CD4-positive, alpha-beta memory T cell (primary cell): ENCODE measurements around the gene MIB1. TPM values are rescaled to one million over a fixed set of nuclear protein-coding genes. Genes with fewer than 3 reads are reported as not detected.

Experiments
- CTCF ChIA-PET: fragments of 350-600 bp; sonication (Branson Sonifier 250); formaldehyde crosslinking; loops from one replicate; lab custom pipeline; 2021; ENCODE audit warnings: inconsistent platforms; ENCODE audit not compliant: partially characterized antibody; lab: Charles Lee
- POLR2A ChIA-PET: fragments of 350-600 bp; sonication (Branson Sonifier 250); formaldehyde crosslinking; loops from one replicate; lab custom pipeline; 2021; ENCODE audit not compliant: partially characterized antibody; lab: Charles Lee
- DNase-seq, 5 donors: peaks; one replicate each; pipeline versions ENCODE4 v3.0.0 to v3.0.0-alpha.2; 2020 to 2022; ENCODE audit warnings: mixed read lengths in 1 of 5
- H3K27ac ChIP-seq: one replicate; pipeline ENCODE4 v1.7.0; 2013; ENCODE audit warnings: low read depth, low read length
- H3K27me3 ChIP-seq: 2 replicates; pipeline ENCODE4 v1.7.0; 2013; ENCODE audit warnings: mild to moderate bottlenecking, low read length, moderate library complexity; ENCODE audit not compliant: insufficient read depth
- H3K36me3 ChIP-seq: 2 replicates; pipeline ENCODE4 v1.7.0; 2013; ENCODE audit warnings: mild to moderate bottlenecking, low read length, moderate library complexity; ENCODE audit not compliant: insufficient read depth
- H3K4me1 ChIP-seq: 2 replicates; pipeline ENCODE4 v1.7.0; 2013; ENCODE audit warnings: mild to moderate bottlenecking, low read length, moderate library complexity; ENCODE audit not compliant: insufficient read depth
- H3K4me3 ChIP-seq, 2 donors: one replicate each; pipeline ENCODE4 v1.7.0; 2013; ENCODE audit warnings: low read length in 2 of 2, mild to moderate bottlenecking in 1 of 2
- H3K9me3 ChIP-seq, 2 donors: one replicate each; pipeline ENCODE4 v1.7.0; 2013; ENCODE audit warnings: low read length in 2 of 2, control low read depth in 1 of 2; ENCODE audit not compliant: control insufficient read depth in 1 of 2
- H3K27ac Mint-ChIP-seq, 7 donors: one replicate each; pipeline ENCODE4 v1.8.0; 2020 to 2021; ENCODE audit warnings: mixed read lengths in 7 of 7, mild to moderate bottlenecking in 6 of 7, inconsistent platforms in 3 of 7, moderate library complexity in 3 of 7
- H3K27me3 Mint-ChIP-seq, 2 donors: one replicate each; pipeline ENCODE4 v1.8.0; 2020 to 2021; ENCODE audit warnings: mixed read lengths in 2 of 2
- H3K36me3 Mint-ChIP-seq, 2 donors: one replicate each; pipeline ENCODE4 v1.8.0; 2020 to 2021; ENCODE audit warnings: mixed read lengths in 2 of 2, inconsistent platforms in 1 of 2, mild to moderate bottlenecking in 1 of 2
- H3K4me1 Mint-ChIP-seq, 4 donors: one replicate each; pipeline ENCODE4 v1.8.0; 2020 to 2021; ENCODE audit warnings: mixed read lengths in 4 of 4, mild to moderate bottlenecking in 1 of 4
- H3K4me3 Mint-ChIP-seq, 8 donors: one replicate each; pipeline ENCODE4 v1.8.0; 2020 to 2021; ENCODE audit warnings: mixed read lengths in 8 of 8, mild to moderate bottlenecking in 7 of 8, moderate library complexity in 6 of 8, inconsistent platforms in 3 of 8
- H3K9me3 Mint-ChIP-seq, 8 donors: one replicate each; pipeline ENCODE4 v1.8.0; 2020 to 2021; ENCODE audit warnings: mixed read lengths in 8 of 8, mild to moderate bottlenecking in 5 of 8, inconsistent platforms in 3 of 8, moderate library complexity in 1 of 8
- intact Hi-C: fragments of 100-400 bp; cut with micrococcal nuclease; formaldehyde crosslinking; loops from one replicate; pipeline ENCODE4 v1.15.1; 2023
- polyA plus RNA-seq, 2 donors: library from polyadenylated mRNA; unstranded; fragments of 300-500 nt; fragmentation: Illumina TruSeq; gene quantifications; one replicate each; pipeline ENCODE4 v1.2.3, GENCODE V29; 2021
- total RNA-seq, 2 experiments: library from RNA; stranded (reverse); gene quantifications; one replicate each; pipeline ENCODE4 v1.2.3, GENCODE V29; 2021

Gene MIB1
- total and polyA plus RNA-seq, 4 experiments from 2014 or later: 6.7 to 39.0 (median 22.6) TPM

- intact Hi-C loops: no loop called here
- DNase-seq: no peak
- H3K9me3 Mint-ChIP-seq: peaks cover 0 to 13% (median 3%) of the 10 kb centered on the region in 8 donors
- H3K27me3 ChIP-seq: no peaks in the 10 kb centered on the region
- H3K4me3 Mint-ChIP-seq: no peak overlapping the region
- H3K4me1 ChIP-seq: no peaks in the 10 kb centered on the region
- peaks cover 0 to 3% (median 0%) of the 10 kb centered on the region in 4 donors for H3K4me1 Mint-ChIP-seq
- ChIA-PET CTCF (no interaction called here), POLR2A (no interaction called here)
- peaks cover 7% of the 10 kb centered on the region for H3K36me3 ChIP-seq
- peaks cover 45 to 56% of the 10 kb centered on the region in 2 donors for H3K36me3 Mint-ChIP-seq
- no peak overlapping the region for H3K27ac ChIP-seq
- no peaks in the 10 kb centered on the region for H3K9me3 ChIP-seq
- H3K27ac Mint-ChIP-seq: no peak overlapping the region
- no peak overlapping the region for H3K4me3 ChIP-seq
- H3K27me3 Mint-ChIP-seq: no peaks in the 10 kb centered on the region
Measured at GRCh38 chr18:21808185-21808584, 67.6 kb downstream of the MIB1 start.

- peaks cover 40 to 45% of the 10 kb centered on the region in 2 donors for H3K36me3 Mint-ChIP-seq
Measured at GRCh38 chr18:21809725-21810124, 69.1 kb downstream of the MIB1 start.

GRCh38 chr18:21815101-21815500 is 74.5 kb downstream of the MIB1 start:
- intact Hi-C loops: no loop called here
- POLR2A ChIA-PET: interaction anchor here (1.5 kb wide), 1 partner anchor 11 kb away, joined by 4 read pairs; no protein-coding TSS in a partner anchor
- Histone ChIP-seq H3K4me3 (no peak overlapping the region), H3K27ac (no peak overlapping the region), H3K9me3 (no peaks in the 10 kb centered on the region), H3K36me3 (peaks cover 1% of the 10 kb centered on the region), H3K4me1 (no peaks in the 10 kb centered on the region), H3K27me3 (no peaks in the 10 kb centered on the region)
- DNase-seq: no peak
- Mint-ChIP-seq H3K27me3 (no peaks in the 10 kb centered on the region), H3K36me3 (peaks cover 43 to 54% of the 10 kb centered on the region in 2 donors), H3K27ac (no peak overlapping the region), H3K9me3 (peaks cover 0 to 3% (median 0%) of the 10 kb centered on the region in 8 donors), H3K4me1 (peaks cover 0 to 3% (median 1%) of the 10 kb centered on the region in 4 donors), H3K4me3 (no peak overlapping the region)
- CTCF ChIA-PET: interaction anchor here (0.8 to 1.7 kb wide), 4 partner anchors 9 to 214 kb away, joined by 3 to 5 read pairs (median 4); partner anchors contain the start of gene ESCO1

More at GRCh38 chr18:21809725-21810124, 69.1 kb downstream of the MIB1 start:
- Mint-ChIP-seq H3K27me3 (no peaks in the 10 kb centered on the region), H3K27ac (peak overlapping the region in 1 of 7 donors; percentile 13), H3K9me3 (peaks cover 0 to 13% (median 3%) of the 10 kb centered on the region in 8 donors), H3K4me1 (peaks cover 0 to 3% (median 0%) of the 10 kb centered on the region in 4 donors), H3K4me3 (no peak overlapping the region)
- POLR2A ChIA-PET: no interaction called here
- Histone ChIP-seq H3K9me3 (no peaks in the 10 kb centered on the region), H3K4me1 (no peaks in the 10 kb centered on the region), H3K36me3 (peaks cover 4% of the 10 kb centered on the region), H3K4me3 (no peak overlapping the region), H3K27me3 (no peaks in the 10 kb centered on the region), H3K27ac (no peak overlapping the region)
- DNase-seq: no peak
- CTCF ChIA-PET: no interaction called here
- intact Hi-C loops: no loop called here

- no peak overlapping the region for H3K27ac ChIP-seq
- H3K36me3 ChIP-seq: peaks cover 8% of the 10 kb centered on the region
- no peaks in the 10 kb centered on the region for H3K4me1 ChIP-seq
- ChIA-PET CTCF (interaction anchor here (0.8 kb wide), 1 partner anchor 10 kb away, joined by 3 read pairs; no protein-coding TSS in a partner anchor), POLR2A (no interaction called here)
- intact Hi-C loops: no loop called here
- Mint-ChIP-seq H3K36me3 (peaks cover 50 to 66% of the 10 kb centered on the region in 2 donors), H3K27me3 (no peaks in the 10 kb centered on the region), H3K27ac (no peak overlapping the region), H3K4me1 (peaks cover 0 to 4% (median 0%) of the 10 kb centered on the region in 4 donors), H3K9me3 (no peaks in the 10 kb centered on the region), H3K4me3 (no peak overlapping the region)
- no peak overlapping the region for H3K4me3 ChIP-seq
- no peaks in the 10 kb centered on the region for H3K9me3 ChIP-seq
- H3K27me3 ChIP-seq: no peaks in the 10 kb centered on the region
- DNase-seq: no peak
Measured at GRCh38 chr18:21820033-21820810, 79.6 kb downstream of the MIB1 start.

GRCh38 chr18:21820811-21821143 is 80.2 kb downstream of the MIB1 start:
- ChIA-PET CTCF (no interaction called here), POLR2A (no interaction called here)
- no peak overlapping the region for H3K27ac ChIP-seq
- no peak overlapping the region for H3K4me3 Mint-ChIP-seq
- no peak overlapping the region for H3K4me3 ChIP-seq
- no peaks in the 10 kb centered on the region for H3K27me3 Mint-ChIP-seq
- H3K27ac Mint-ChIP-seq: peak overlapping the region in 1 of 7 donors; percentile 53
- H3K4me1 Mint-ChIP-seq: peaks cover 0 to 4% (median 0%) of the 10 kb centered on the region in 4 donors
- no peaks in the 10 kb centered on the region for H3K4me1 ChIP-seq
- H3K36me3 ChIP-seq: peaks cover 8% of the 10 kb centered on the region
- H3K36me3 Mint-ChIP-seq: peaks cover 53 to 63% of the 10 kb centered on the region in 2 donors
- no peaks in the 10 kb centered on the region for H3K9me3 ChIP-seq
- intact Hi-C loops: no loop called here
- no peaks in the 10 kb centered on the region for H3K9me3 Mint-ChIP-seq
- no peak for DNase-seq
- no peaks in the 10 kb centered on the region for H3K27me3 ChIP-seq

GRCh38 chr18:21823848-21824247 is 83.3 kb downstream of the MIB1 start:
- Mint-ChIP-seq H3K4me3 (no peak overlapping the region), H3K4me1 (peaks cover 0 to 1% (median 0%) of the 10 kb centered on the region in 4 donors), H3K27ac (no peak overlapping the region), H3K36me3 (peaks cover 37 to 39% of the 10 kb centered on the region in 2 donors), H3K9me3 (no peaks in the 10 kb centered on the region), H3K27me3 (no peaks in the 10 kb centered on the region)
- H3K36me3 ChIP-seq: peaks cover 8% of the 10 kb centered on the region
- CTCF ChIA-PET: no interaction called here
- no peak for DNase-seq
- H3K9me3 ChIP-seq: no peaks in the 10 kb centered on the region
- H3K4me3 ChIP-seq: no peak overlapping the region
- intact Hi-C loops: no loop called here
- H3K27ac ChIP-seq: no peak overlapping the region
- POLR2A ChIA-PET: no interaction called here
- no peaks in the 10 kb centered on the region for H3K27me3 ChIP-seq
- no peaks in the 10 kb centered on the region for H3K4me1 ChIP-seq

GRCh38 chr18:21826196-21826595 is 85.6 kb downstream of the MIB1 start:
- ChIA-PET CTCF (interaction anchor here (0.7 to 1.0 kb wide), 2 partner anchors 11 to 29 kb away, joined by 3 to 4 read pairs; no protein-coding TSS in a partner anchor), POLR2A (interaction anchor here (0.9 kb wide), 1 partner anchor 11 kb away, joined by 4 read pairs; no protein-coding TSS in a partner anchor)
- Histone ChIP-seq H3K27me3 (no peaks in the 10 kb centered on the region), H3K27ac (no peak overlapping the region), H3K9me3 (no peaks in the 10 kb centered on the region), H3K4me1 (no peaks in the 10 kb centered on the region), H3K4me3 (no peak overlapping the region), H3K36me3 (no peaks in the 10 kb centered on the region)
- Mint-ChIP-seq H3K9me3 (no peaks in the 10 kb centered on the region), H3K4me3 (no peak overlapping the region), H3K27ac (no peak overlapping the region), H3K4me1 (peaks cover 0 to 5% (median 1%) of the 10 kb centered on the region in 4 donors), H3K36me3 (peaks cover 19 to 23% of the 10 kb centered on the region in 2 donors), H3K27me3 (no peaks in the 10 kb centered on the region)
- DNase-seq: no peak
- intact Hi-C loops: no loop called here
